SU-DHL-6 (cell line): ENCODE measurements around the gene SIGLEC7.

Experiments used
- H2AFZ ChIP-seq: fragments of 200-600 bp; sonication (generic); 2 replicates; pipeline ENCODE4 v1.6.1; 2014; ENCODE audit warnings: low read depth, mild to moderate bottlenecking, moderate library complexity, mixed read lengths, antibody characterized with exemption, low read length; ENCODE audit not compliant: severe bottlenecking
- H3F3A ChIP-seq: fragments of 200-600 bp; shearing (Covaris generic); 2 replicates; pipeline ENCODE4 v1.6.0; 2016; ENCODE audit warnings: antibody characterized with exemption, mild to moderate bottlenecking; ENCODE audit not compliant: insufficient read depth
- H3K27ac ChIP-seq: fragments of 200-600 bp; sonication (generic); 2 replicates; pipeline ENCODE4 v1.5.1; 2016; ENCODE audit warnings: low read depth, mild to moderate bottlenecking, low read length, moderate library complexity, mixed read lengths
- H3K27me3 ChIP-seq: fragments of 200-600 bp; sonication (generic), shearing (Covaris generic); 2 replicates; pipeline ENCODE4 v1.6.0; 2014; ENCODE audit warnings: mild to moderate bottlenecking, low read length
- H3K36me3 ChIP-seq: fragments of 200-600 bp; sonication (generic); 2 replicates; pipeline ENCODE4 v1.6.1; 2014; ENCODE audit warnings: mild to moderate bottlenecking, low read length, mixed read lengths
- H3K4me2 ChIP-seq: fragments of 300-600, 200-600 bp; shearing (Covaris generic), sonication (generic); 2 replicates; pipeline ENCODE4 v1.6.0; 2014; ENCODE audit warnings: low read length, low read depth, mild to moderate bottlenecking; ENCODE audit not compliant: poor library complexity, severe bottlenecking
- H3K4me3 ChIP-seq: fragments of 200-600 bp; sonication (generic); 2 replicates; pipeline ENCODE4 v1.5.1; 2014; ENCODE audit warnings: antibody characterized with exemption, low read length, mild to moderate bottlenecking, mixed read lengths; ENCODE audit not compliant: insufficient read depth, poor library complexity, severe bottlenecking
- H3K79me2 ChIP-seq: fragments of 200-600 bp; sonication (generic); 2 replicates; pipeline ENCODE4 v1.6.1; 2014; ENCODE audit warnings: mild to moderate bottlenecking, low read length, moderate library complexity; ENCODE audit not compliant: insufficient read depth
- H3K9ac ChIP-seq: fragments of 200-600 bp; sonication (generic); 2 replicates; pipeline ENCODE4 v1.7.0; 2014; ENCODE audit warnings: mild to moderate bottlenecking, low read length
- H3K9me2 ChIP-seq: fragments of 200-600 bp; sonication (generic); replicated peaks from 2 replicates; pipeline ENCODE4 v1.6.1; 2014; ENCODE audit warnings: low read length; ENCODE audit not compliant: insufficient read depth
- H3K9me3 ChIP-seq: fragments of 200-600 bp; sonication (generic); 2 replicates; pipeline ENCODE4 v1.6.1; 2014; ENCODE audit warnings: low read length, mixed read lengths; ENCODE audit not compliant: insufficient read depth
- H4K20me1 ChIP-seq: fragments of 200-600 bp; sonication (generic); 2 replicates; pipeline ENCODE4 v1.6.1; 2014; ENCODE audit warnings: low read depth, mild to moderate bottlenecking, antibody characterized with exemption, low read length, moderate library complexity, mixed read lengths
- EZH2phosphoT487 ChIP-seq: fragments of 200-600 bp; sonication (generic), shearing (Covaris generic); conservative IDR thresholded peaks from 2 replicates; pipeline ENCODE4 v1.6.1; 2018; ENCODE audit warnings: mild to moderate bottlenecking, antibody characterized with exemption, low read length, moderate library complexity, mixed read lengths
- TF ChIP-seq, protein P1 (sequence below): fragments of 200-600 bp; sonication (generic); IDR thresholded peaks from one replicate; pipeline ENCODE4 v1.5.1; 2017; ENCODE audit warnings: antibody characterized with exemption, mild to moderate bottlenecking, low read length, moderate library complexity; ENCODE audit not compliant: insufficient read depth, poor library complexity, severe bottlenecking

The SIGLEC7 gene

GRCh38 chr19:51094696-51095279, 47.3 kb upstream of the SIGLEC7 start:
- Histone ChIP-seq H3F3A (no peaks in the 10 kb centered on the region), H3K27ac (no peak overlapping the region), H2AFZ (no peak overlapping the region), H3K4me2 (no peak overlapping the region), H3K36me3 (no peaks in the 10 kb centered on the region), H4K20me1 (peaks cover 2% of the 10 kb centered on the region; the same call in 1 of the 2 replicates), H3K4me3 (no peak overlapping the region), H3K9me3 (no peaks in the 10 kb centered on the region), H3K27me3 (no peaks in the 10 kb centered on the region), H3K79me2 (no peaks in the 10 kb centered on the region), H3K9me2 (no peaks in the 10 kb centered on the region), H3K9ac (no peak overlapping the region)
- no peak for TF ChIP-seq EZH2phosphoT487
- TF ChIP-seq, protein P1, sequence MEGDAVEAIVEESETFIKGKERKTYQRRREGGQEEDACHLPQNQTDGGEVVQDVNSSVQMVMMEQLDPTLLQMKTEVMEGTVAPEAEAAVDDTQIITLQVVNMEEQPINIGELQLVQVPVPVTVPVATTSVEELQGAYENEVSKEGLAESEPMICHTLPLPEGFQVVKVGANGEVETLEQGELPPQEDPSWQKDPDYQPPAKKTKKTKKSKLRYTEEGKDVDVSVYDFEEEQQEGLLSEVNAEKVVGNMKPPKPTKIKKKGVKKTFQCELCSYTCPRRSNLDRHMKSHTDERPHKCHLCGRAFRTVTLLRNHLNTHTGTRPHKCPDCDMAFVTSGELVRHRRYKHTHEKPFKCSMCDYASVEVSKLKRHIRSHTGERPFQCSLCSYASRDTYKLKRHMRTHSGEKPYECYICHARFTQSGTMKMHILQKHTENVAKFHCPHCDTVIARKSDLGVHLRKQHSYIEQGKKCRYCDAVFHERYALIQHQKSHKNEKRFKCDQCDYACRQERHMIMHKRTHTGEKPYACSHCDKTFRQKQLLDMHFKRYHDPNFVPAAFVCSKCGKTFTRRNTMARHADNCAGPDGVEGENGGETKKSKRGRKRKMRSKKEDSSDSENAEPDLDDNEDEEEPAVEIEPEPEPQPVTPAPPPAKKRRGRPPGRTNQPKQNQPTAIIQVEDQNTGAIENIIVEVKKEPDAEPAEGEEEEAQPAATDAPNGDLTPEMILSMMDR: peak; percentile 66

- Histone ChIP-seq H3K36me3 (no peaks in the 10 kb centered on the region), H3F3A (no peaks in the 10 kb centered on the region), H3K9me3 (no peaks in the 10 kb centered on the region), H3K79me2 (no peaks in the 10 kb centered on the region), H3K9me2 (no peaks in the 10 kb centered on the region), H2AFZ (no peak overlapping the region), H3K4me2 (no peak overlapping the region), H4K20me1 (peaks cover 2% of the 10 kb centered on the region; the same call in 1 of the 2 replicates), H3K27ac (no peak overlapping the region), H3K4me3 (no peak overlapping the region), H3K27me3 (no peaks in the 10 kb centered on the region), H3K9ac (no peak overlapping the region)
- TF ChIP-seq, protein P1: no peak
- TF ChIP-seq EZH2phosphoT487: no peak
These were observed 45.5 kb upstream of the SIGLEC7 start for GRCh38 chr19:51096473-51097165.

DNA sequence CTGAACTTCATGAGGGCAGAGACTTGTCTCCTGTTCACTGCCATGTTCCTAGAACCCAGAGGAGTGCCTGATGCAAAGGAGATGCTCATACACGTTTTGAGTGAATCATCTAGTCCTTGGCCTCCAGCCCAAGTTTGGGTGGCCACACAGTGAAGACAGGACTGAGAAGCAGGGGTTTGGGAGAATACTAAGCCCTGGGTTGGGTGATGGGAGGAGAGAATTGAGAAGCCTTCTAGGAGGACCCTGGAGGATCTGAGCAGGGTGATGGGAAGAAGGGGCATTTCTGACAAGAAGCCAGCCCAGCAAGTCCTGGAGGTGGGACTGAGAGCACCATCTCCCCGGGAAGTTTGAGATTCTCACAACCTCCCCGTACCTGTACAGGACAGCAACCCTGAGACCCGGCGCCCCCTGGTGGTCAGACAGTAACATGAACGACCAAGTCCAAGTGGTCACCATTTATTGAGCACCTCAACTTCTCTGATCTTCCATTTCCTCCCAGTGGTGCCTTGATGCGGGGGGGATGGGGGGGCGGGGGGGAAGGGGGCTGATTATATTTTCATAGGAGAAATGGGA, 44.8 kb upstream of the SIGLEC7 start:
- Histone ChIP-seq H3F3A (no peaks in the 10 kb centered on the region), H3K4me2 (no peak overlapping the region), H3K27me3 (no peaks in the 10 kb centered on the region), H4K20me1 (peaks cover 2% of the 10 kb centered on the region; the same call in 1 of the 2 replicates), H3K79me2 (no peaks in the 10 kb centered on the region), H3K27ac (no peak overlapping the region), H3K9me2 (no peaks in the 10 kb centered on the region), H3K4me3 (no peak overlapping the region), H2AFZ (no peak overlapping the region), H3K9ac (no peak overlapping the region), H3K36me3 (no peaks in the 10 kb centered on the region), H3K9me3 (no peaks in the 10 kb centered on the region)
- TF ChIP-seq, protein P1: peak; percentile 52
- no peak for TF ChIP-seq EZH2phosphoT487
